Measurements from ENCODE around the gene HUS1B. TPM values are rescaled to one million over a fixed set of nuclear protein-coding genes. Genes with fewer than 3 reads are reported as not detected.
A peak's percentile ranks its signal among the peaks of the same experiment; 100 is the strongest.

Gene HUS1B
- total RNA-seq, 8 experiments from 2014 or later = 0.31 to 3.9 (median 0.80) TPM

GRCh38 chr6:635233-635632, 21.7 kb downstream of the HUS1B start:
- in situ Hi-C loops (cut with MboI; ENCODE audit: low pct_unique_long_range_greater_than_20kb in 2 of 9, low sequenced_read_pairs in 9 of 9, unreplicated experiment in 9 of 9) = no loop called here
- Histone ChIP-seq H3K27ac (no peak overlapping the region), H3K4me1 (replicated peaks in 1 of 2) (no peaks in the 10 kb centered on the region), H3K4me3 (no peak overlapping the region)
- WGBS, 10 experiments = 75 to 100% (median 90%) methylated on average over 2 to 5 of the region's 5 CpGs
- ATAC-seq (replicated peaks in 6 of 8) = no peak

- H3K4me1 ChIP-seq (replicated peaks in 1 of 2) = no peaks in the 10 kb centered on the region
- in situ Hi-C loops (cut with MboI; ENCODE audit: low pct_unique_long_range_greater_than_20kb in 2 of 9, low sequenced_read_pairs in 9 of 9, unreplicated experiment in 9 of 9) = no loop called here
- H3K4me3 ChIP-seq = no peak overlapping the region
- no peak overlapping the region for H3K27ac ChIP-seq
- WGBS, 10 experiments = 75 to 100% (median 100%) methylated on average over 1 of the region's 1 CpG; no CpG with 5 or more reads in 4 of the 10 experiments
- no peak for ATAC-seq (replicated peaks in 6 of 8)
Measured at GRCh38 chr6:633611-634010, 23.3 kb downstream of the HUS1B start.

- Histone ChIP-seq H3K4me1 (replicated peaks in 1 of 2) (no peaks in the 10 kb centered on the region), H3K4me3 (no peak overlapping the region), H3K27ac (no peak overlapping the region)
- no peak for ATAC-seq (replicated peaks in 6 of 8)
- 60 to 100% (median 90%) methylated on average over 1 to 3 of the region's 3 CpGs; no CpG with 5 or more reads in 2 of the 10 experiments for WGBS, 10 experiments
- in situ Hi-C loops (cut with MboI; ENCODE audit: low pct_unique_long_range_greater_than_20kb in 2 of 9, low sequenced_read_pairs in 9 of 9, unreplicated experiment in 9 of 9) = no loop called here
Measured at GRCh38 chr6:628766-629165, 28.1 kb downstream of the HUS1B start.

- 67 to 98% (median 86%) methylated on average over 1 to 8 of the region's 9 CpGs for WGBS, 10 experiments
- Histone ChIP-seq H3K4me1 (replicated peaks in 1 of 2) (no peaks in the 10 kb centered on the region), H3K4me3 (no peak overlapping the region), H3K27ac (no peak overlapping the region)
- in situ Hi-C loops (cut with MboI; ENCODE audit: low pct_unique_long_range_greater_than_20kb in 2 of 9, low sequenced_read_pairs in 9 of 9, unreplicated experiment in 9 of 9) = no loop called here
- peak in 2 of 8 experiments; percentile 16 to 36 for ATAC-seq (replicated peaks in 6 of 8)
Measured at GRCh38 chr6:626236-626635, 30.7 kb downstream of the HUS1B start.

GRCh38 chr6:624979-625378, 31.9 kb downstream of the HUS1B start:
- peak in 7 of 8 experiments; percentile 13 to 71 (median 41) for ATAC-seq (replicated peaks in 6 of 8)
- in situ Hi-C loops (cut with MboI; ENCODE audit: low pct_unique_long_range_greater_than_20kb in 2 of 9, low sequenced_read_pairs in 9 of 9, unreplicated experiment in 9 of 9) = no loop called here
- 63 to 97% (median 87%) methylated on average over 2 to 11 of the region's 11 CpGs; no CpG with 5 or more reads in 1 of the 10 experiments for WGBS, 10 experiments

GRCh38 chr6:622462-622861, 34.4 kb downstream of the HUS1B start:
- no peak for ATAC-seq (replicated peaks in 6 of 8)
- Histone ChIP-seq H3K27ac (no peak overlapping the region), H3K4me1 (replicated peaks in 1 of 2) (no peaks in the 10 kb centered on the region), H3K4me3 (no peak overlapping the region)
- in situ Hi-C loops (cut with MboI; ENCODE audit: low pct_unique_long_range_greater_than_20kb in 2 of 9, low sequenced_read_pairs in 9 of 9, unreplicated experiment in 9 of 9) = no loop called here
- 87 to 100% (median 92%) methylated on average over 1 to 6 of the region's 7 CpGs for WGBS, 10 experiments

More at GRCh38 chr6:624979-625378, 31.9 kb downstream of the HUS1B start:
- H3K27ac ChIP-seq = no peak overlapping the region
- no peak overlapping the region for H3K4me3 ChIP-seq
- no peaks in the 10 kb centered on the region for H3K4me1 ChIP-seq (replicated peaks in 1 of 2)

GRCh38 chr6:621931-622330, 35.0 kb downstream of the HUS1B start:
- no peaks in the 10 kb centered on the region for H3K4me1 ChIP-seq (replicated peaks in 1 of 2)
- 87 to 100% (median 93%) methylated on average over 3 to 9 of the region's 9 CpGs for WGBS, 10 experiments
- H3K4me3 ChIP-seq = no peak overlapping the region
- H3K27ac ChIP-seq = no peak overlapping the region
- in situ Hi-C loops (cut with MboI; ENCODE audit: low pct_unique_long_range_greater_than_20kb in 2 of 9, low sequenced_read_pairs in 9 of 9, unreplicated experiment in 9 of 9) = no loop called here
- ATAC-seq (replicated peaks in 6 of 8) = no peak

GRCh38 chr6:620950-621349, 36.0 kb downstream of the HUS1B start:
- Histone ChIP-seq H3K27ac (no peak overlapping the region), H3K4me3 (no peak overlapping the region), H3K4me1 (replicated peaks in 1 of 2) (no peaks in the 10 kb centered on the region)
- no peak for ATAC-seq (replicated peaks in 6 of 8)
- WGBS, 10 experiments = 80 to 100% (median 98%) methylated on average over 1 to 3 of the region's 4 CpGs; no CpG with 5 or more reads in 4 of the 10 experiments
- in situ Hi-C loops (cut with MboI; ENCODE audit: low pct_unique_long_range_greater_than_20kb in 2 of 9, low sequenced_read_pairs in 9 of 9, unreplicated experiment in 9 of 9) = no loop called here

- Histone ChIP-seq H3K4me1 (replicated peaks in 1 of 2) (no peaks in the 10 kb centered on the region), H3K27ac (no peak overlapping the region), H3K4me3 (no peak overlapping the region)
- 80 to 100% (median 100%) methylated on average over 2 to 9 of the region's 11 CpGs; no CpG with 5 or more reads in 3 of the 10 experiments for WGBS, 10 experiments
- in situ Hi-C loops (cut with MboI; ENCODE audit: low pct_unique_long_range_greater_than_20kb in 2 of 9, low sequenced_read_pairs in 9 of 9, unreplicated experiment in 9 of 9) = no loop called here
- ATAC-seq (replicated peaks in 6 of 8) = no peak
Measured at GRCh38 chr6:620166-620565, 36.7 kb downstream of the HUS1B start.

- peak in 1 of 8 experiments; percentile 93 for ATAC-seq (replicated peaks in 6 of 8)
- in situ Hi-C loops (cut with MboI; ENCODE audit: low pct_unique_long_range_greater_than_20kb in 2 of 9, low sequenced_read_pairs in 9 of 9, unreplicated experiment in 9 of 9) = no loop called here
- WGBS, 10 experiments = 75 to 100% (median 88%) methylated on average over 1 to 11 of the region's 11 CpGs
- no peak overlapping the region for H3K4me3 ChIP-seq
- H3K27ac ChIP-seq = no peak overlapping the region
- H3K4me1 ChIP-seq (replicated peaks in 1 of 2) = no peaks in the 10 kb centered on the region
Measured at GRCh38 chr6:617456-618100, 39.3 kb downstream of the HUS1B start.

- in situ Hi-C loops (cut with MboI; ENCODE audit: low pct_unique_long_range_greater_than_20kb in 2 of 9, low sequenced_read_pairs in 9 of 9, unreplicated experiment in 9 of 9) = no loop called here
- Histone ChIP-seq H3K4me1 (replicated peaks in 1 of 2) (no peaks in the 10 kb centered on the region), H3K4me3 (no peak overlapping the region), H3K27ac (no peak overlapping the region)
- no peak for ATAC-seq (replicated peaks in 6 of 8)
- WGBS, 10 experiments = 87 to 100% (median 98%) methylated on average over 1 to 7 of the region's 7 CpGs; no CpG with 5 or more reads in 3 of the 10 experiments
Measured at GRCh38 chr6:613981-614380, 42.9 kb downstream of the HUS1B start.

GRCh38 chr6:611928-612327, 45.0 kb downstream of the HUS1B start:
- no peak overlapping the region for H3K4me3 ChIP-seq
- H3K4me1 ChIP-seq (replicated peaks in 1 of 2) = no peaks in the 10 kb centered on the region
- no peak overlapping the region for H3K27ac ChIP-seq
- WGBS, 10 experiments = 0 to 100% (median 32%) methylated on average over 1 to 4 of the region's 4 CpGs
- in situ Hi-C loops (cut with MboI; ENCODE audit: low pct_unique_long_range_greater_than_20kb in 2 of 9, low sequenced_read_pairs in 9 of 9, unreplicated experiment in 9 of 9) = no loop called here
- peak in 4 of 8 experiments; percentile 61 to 97 (median 96) for ATAC-seq (replicated peaks in 6 of 8)

GRCh38 chr6:610882-611281, 46.0 kb downstream of the HUS1B start:
- 33 to 93% (median 71%) methylated on average over 1 to 2 of the region's 2 CpGs; no CpG with 5 or more reads in 2 of the 10 experiments for WGBS, 10 experiments
- Histone ChIP-seq H3K27ac (no peak overlapping the region), H3K4me1 (replicated peaks in 1 of 2) (no peaks in the 10 kb centered on the region), H3K4me3 (no peak overlapping the region)
- in situ Hi-C loops (cut with MboI; ENCODE audit: low pct_unique_long_range_greater_than_20kb in 2 of 9, low sequenced_read_pairs in 9 of 9, unreplicated experiment in 9 of 9) = no loop called here
- ATAC-seq (replicated peaks in 6 of 8) = peak in 2 of 8 experiments; percentile 18 to 32

GRCh38 chr6:609905-610304, 47.0 kb downstream of the HUS1B start:
- no peak for ATAC-seq (replicated peaks in 6 of 8)
- WGBS, 10 experiments = 90 to 100% (median 95%) methylated on average over 1 to 4 of the region's 4 CpGs; no CpG with 5 or more reads in 1 of the 10 experiments
- Histone ChIP-seq H3K27ac (no peak overlapping the region), H3K4me1 (replicated peaks in 1 of 2) (no peaks in the 10 kb centered on the region), H3K4me3 (no peak overlapping the region)
- in situ Hi-C loops (cut with MboI; ENCODE audit: low pct_unique_long_range_greater_than_20kb in 2 of 9, low sequenced_read_pairs in 9 of 9, unreplicated experiment in 9 of 9) = no loop called here

Measured in motor neuron (in vitro differentiated cells).